ENCODE measurements around the gene TRIM10.
A peak's percentile ranks its signal among the peaks of the same experiment; 100 is the strongest.
"Not testable (repeated sequence)": the region's sequence is repeated elsewhere in the genome, so short reads cannot be mapped to it uniquely, and the experiment has no call there.

TRIM10 gene

DNA sequence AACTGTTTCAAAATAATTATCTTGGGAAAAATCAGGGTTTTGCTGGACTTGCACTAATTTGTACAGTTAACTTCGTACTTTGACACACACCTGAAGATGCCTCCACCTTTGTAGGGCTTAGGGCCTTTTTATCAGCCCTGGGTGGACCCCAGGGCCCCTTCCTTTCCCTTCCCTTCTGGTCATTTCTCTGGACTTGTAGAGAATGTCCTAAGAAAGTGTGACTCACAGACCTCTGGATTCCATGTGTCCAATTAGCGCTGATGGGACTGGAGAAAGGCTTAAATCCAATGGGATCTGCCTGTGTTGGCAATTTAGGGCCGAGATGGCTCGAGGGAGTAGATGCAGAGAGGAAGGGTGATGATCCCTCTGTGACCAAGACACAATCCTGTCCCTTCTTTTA lies 11.7 kb upstream of the TRIM10 start:
- H3K27me3 ChIP-seq (ENCODE audit: control insufficient read depth, insufficient read depth, low read length, poor library complexity, severe bottlenecking) = peaks cover 44% of the 10 kb centered on the region
- no peak overlapping the region for H3K4me3 ChIP-seq (ENCODE audit: insufficient read depth, low read depth, low read length)
- no peaks in the 10 kb centered on the region for H3K36me3 ChIP-seq (ENCODE audit: control insufficient read depth, insufficient read depth, low read length)
- H3K27ac ChIP-seq (ENCODE audit: insufficient read depth, low read depth, low read length, poor library complexity, severe bottlenecking) = no peak overlapping the region
- no peaks in the 10 kb centered on the region for H3K4me1 ChIP-seq (ENCODE audit: control insufficient read depth, insufficient read depth, low read length)
- H3K9me3 ChIP-seq (ENCODE audit: control insufficient read depth, low read length) = no peaks in the 10 kb centered on the region
- WGBS, 2 experiments = 94 to 96% methylated on average over 4 of the region's 4 CpGs

DNA sequence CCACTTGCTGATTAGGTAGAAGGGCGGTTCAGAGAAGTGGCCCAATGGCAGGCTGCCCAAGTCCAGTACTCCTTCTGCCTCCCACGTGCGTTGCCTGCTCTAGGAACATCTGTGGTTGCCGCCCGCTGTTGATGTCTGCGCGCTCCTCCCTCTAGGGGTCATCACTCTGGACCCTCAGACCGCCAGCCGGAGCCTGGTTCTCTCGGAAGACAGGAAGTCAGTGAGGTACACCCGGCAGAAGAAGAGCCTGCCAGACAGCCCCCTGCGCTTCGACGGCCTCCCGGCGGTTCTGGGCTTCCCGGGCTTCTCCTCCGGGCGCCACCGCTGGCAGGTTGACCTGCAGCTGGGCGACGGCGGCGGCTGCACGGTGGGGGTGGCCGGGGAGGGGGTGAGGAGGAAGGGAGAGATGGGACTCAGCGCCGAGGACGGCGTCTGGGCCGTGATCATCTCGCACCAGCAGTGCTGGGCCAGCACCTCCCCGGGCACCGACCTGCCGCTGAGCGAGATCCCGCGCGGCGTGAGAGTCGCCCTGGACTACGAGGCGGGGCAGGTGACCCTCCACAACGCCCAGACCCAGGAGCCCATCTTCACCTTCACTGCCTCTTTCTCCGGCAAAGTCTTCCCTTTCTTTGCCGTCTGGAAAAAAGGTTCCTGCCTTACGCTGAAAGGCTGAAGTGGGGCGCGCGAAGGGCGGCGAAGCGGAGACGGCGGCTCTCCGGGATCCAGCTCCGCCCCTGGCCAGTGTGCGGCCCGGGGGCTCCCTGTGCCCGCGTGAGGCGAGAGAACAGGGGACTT lies 10.9 kb upstream of the TRIM10 start:
- H3K9me3 ChIP-seq (ENCODE audit: control insufficient read depth, low read length) = no peaks in the 10 kb centered on the region
- no peaks in the 10 kb centered on the region for H3K36me3 ChIP-seq (ENCODE audit: control insufficient read depth, insufficient read depth, low read length)
- WGBS, 2 experiments = 24% methylated on average over 62 of the region's 62 CpGs
- peak overlapping the region; percentile 30 for H3K4me3 ChIP-seq (ENCODE audit: insufficient read depth, low read depth, low read length)
- H3K27ac ChIP-seq (ENCODE audit: insufficient read depth, low read depth, low read length, poor library complexity, severe bottlenecking) = no peak overlapping the region
- peaks cover 47% of the 10 kb centered on the region for H3K27me3 ChIP-seq (ENCODE audit: control insufficient read depth, insufficient read depth, low read length, poor library complexity, severe bottlenecking)
- H3K4me1 ChIP-seq (ENCODE audit: control insufficient read depth, insufficient read depth, low read length) = no peaks in the 10 kb centered on the region

GRCh38 chr6:30169658-30170614 lies 8.9 kb upstream of the TRIM10 start:
- H3K27me3 ChIP-seq (ENCODE audit: control insufficient read depth, insufficient read depth, low read length, poor library complexity, severe bottlenecking) = peaks cover 43% of the 10 kb centered on the region

GRCh38 chr6:30168741-30169140 lies 7.7 kb upstream of the TRIM10 start:
- 80 to 83% methylated on average over 1 of the region's 1 CpG for WGBS, 2 experiments
- Histone ChIP-seq H3K27ac (ENCODE audit: insufficient read depth, low read depth, low read length, poor library complexity, severe bottlenecking) (no peak overlapping the region), H3K4me1 (ENCODE audit: control insufficient read depth, insufficient read depth, low read length) (no peaks in the 10 kb centered on the region), H3K9me3 (ENCODE audit: control insufficient read depth, low read length) (no peaks in the 10 kb centered on the region), H3K4me3 (ENCODE audit: insufficient read depth, low read depth, low read length) (no peak overlapping the region), H3K27me3 (ENCODE audit: control insufficient read depth, insufficient read depth, low read length, poor library complexity, severe bottlenecking) (peaks cover 39% of the 10 kb centered on the region), H3K36me3 (ENCODE audit: control insufficient read depth, insufficient read depth, low read length) (no peaks in the 10 kb centered on the region)

More at GRCh38 chr6:30169658-30170614, 8.9 kb upstream of the TRIM10 start:
- H3K4me3 ChIP-seq (ENCODE audit: insufficient read depth, low read depth, low read length) = no peak overlapping the region
- H3K4me1 ChIP-seq (ENCODE audit: control insufficient read depth, insufficient read depth, low read length) = no peaks in the 10 kb centered on the region
- WGBS, 2 experiments = 32 to 42% methylated on average over 7 of the region's 7 CpGs
- no peaks in the 10 kb centered on the region for H3K9me3 ChIP-seq (ENCODE audit: control insufficient read depth, low read length)
- H3K27ac ChIP-seq (ENCODE audit: insufficient read depth, low read depth, low read length, poor library complexity, severe bottlenecking) = no peak overlapping the region
- no peaks in the 10 kb centered on the region for H3K36me3 ChIP-seq (ENCODE audit: control insufficient read depth, insufficient read depth, low read length)

- Histone ChIP-seq H3K9me3 (ENCODE audit: control insufficient read depth, low read length) (no peaks in the 10 kb centered on the region), H3K4me3 (ENCODE audit: insufficient read depth, low read depth, low read length) (no peak overlapping the region), H3K27ac (ENCODE audit: insufficient read depth, low read depth, low read length, poor library complexity, severe bottlenecking) (no peak overlapping the region), H3K4me1 (ENCODE audit: control insufficient read depth, insufficient read depth, low read length) (no peaks in the 10 kb centered on the region), H3K36me3 (ENCODE audit: control insufficient read depth, insufficient read depth, low read length) (no peaks in the 10 kb centered on the region), H3K27me3 (ENCODE audit: control insufficient read depth, insufficient read depth, low read length, poor library complexity, severe bottlenecking) (peaks cover 23% of the 10 kb centered on the region)
- 77 to 86% methylated on average over 6 of the region's 6 CpGs for WGBS, 2 experiments
These were observed 6.1 kb upstream of the TRIM10 start for GRCh38 chr6:30167101-30167500.

- 91 to 93% methylated on average over 1 of the region's 1 CpG for WGBS, 2 experiments
These were observed 4.2 kb upstream of the TRIM10 start for GRCh38 chr6:30165238-30165637.

DNA sequence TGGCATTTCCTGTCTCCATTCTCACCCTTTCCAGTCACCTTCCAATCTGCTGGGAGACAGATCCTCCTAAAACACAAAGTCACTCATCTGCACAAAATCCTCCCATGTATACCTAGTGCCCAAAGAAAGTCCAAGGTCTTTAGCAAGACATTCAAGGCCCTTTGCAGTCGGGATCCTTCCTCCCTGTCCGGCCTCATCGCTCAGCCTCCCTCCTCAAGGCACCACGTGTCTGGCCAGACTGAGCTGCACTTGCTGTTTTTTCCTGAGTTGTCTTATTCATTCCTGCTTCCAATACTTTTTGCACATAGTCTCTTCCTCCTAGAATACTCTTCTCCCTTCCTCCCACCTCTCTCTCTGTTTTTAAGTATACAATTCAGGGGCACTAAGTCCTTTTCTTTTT lies 3.7 kb upstream of the TRIM10 start:
- H3K9me3 ChIP-seq (ENCODE audit: control insufficient read depth, low read length) = no peaks in the 10 kb centered on the region
- 86 to 90% methylated on average over 4 of the region's 4 CpGs for WGBS, 2 experiments

More at GRCh38 chr6:30165238-30165637, 4.2 kb upstream of the TRIM10 start:
- H3K36me3 ChIP-seq (ENCODE audit: control insufficient read depth, insufficient read depth, low read length); H3K4me3 ChIP-seq (ENCODE audit: insufficient read depth, low read depth, low read length); H3K27ac ChIP-seq (ENCODE audit: insufficient read depth, low read depth, low read length, poor library complexity, severe bottlenecking); H3K4me1 ChIP-seq (ENCODE audit: control insufficient read depth, insufficient read depth, low read length); H3K9me3 ChIP-seq (ENCODE audit: control insufficient read depth, low read length); H3K27me3 ChIP-seq (ENCODE audit: control insufficient read depth, insufficient read depth, low read length, poor library complexity, severe bottlenecking): not testable (repeated sequence)

DNA sequence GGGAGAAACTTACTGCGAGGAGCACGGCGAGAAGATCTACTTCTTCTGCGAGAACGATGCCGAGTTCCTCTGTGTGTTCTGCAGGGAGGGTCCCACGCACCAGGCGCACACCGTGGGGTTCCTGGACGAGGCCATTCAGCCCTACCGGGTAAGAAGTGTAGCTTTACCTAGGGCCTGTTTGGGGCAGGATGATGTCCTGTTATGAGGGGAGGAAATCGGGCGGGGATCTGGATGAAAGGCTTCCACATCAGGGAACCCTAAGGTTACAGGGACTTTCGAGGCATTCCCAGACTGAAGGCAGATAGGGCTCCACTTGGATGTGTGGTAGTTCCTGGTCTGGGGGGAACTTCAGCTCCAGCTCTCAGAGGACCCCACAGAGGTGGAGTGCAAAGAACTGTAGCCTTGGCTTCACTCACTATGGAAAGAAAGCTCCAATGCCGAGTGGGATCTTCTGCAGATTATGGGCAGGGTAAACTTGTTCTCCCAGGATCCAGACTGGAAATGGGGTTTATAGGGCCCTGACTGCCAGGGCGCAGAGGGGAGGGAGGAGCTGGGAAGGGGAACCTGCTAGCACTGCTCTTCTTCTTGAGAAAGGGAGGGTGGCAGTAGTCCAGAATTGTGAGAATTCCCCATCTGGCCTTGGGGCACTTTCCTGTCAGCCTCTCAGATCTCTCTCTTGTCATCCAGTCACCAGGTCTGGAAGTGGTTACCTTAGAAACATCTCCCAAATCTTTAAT lies 3.1 kb upstream of the TRIM10 start:
- Histone ChIP-seq H3K9me3 (ENCODE audit: control insufficient read depth, low read length) (no peaks in the 10 kb centered on the region), H3K27me3 (ENCODE audit: control insufficient read depth, insufficient read depth, low read length, poor library complexity, severe bottlenecking) (peaks cover 3% of the 10 kb centered on the region), H3K4me3 (ENCODE audit: insufficient read depth, low read depth, low read length) (no peak overlapping the region), H3K36me3 (ENCODE audit: control insufficient read depth, insufficient read depth, low read length) (no peaks in the 10 kb centered on the region), H3K4me1 (ENCODE audit: control insufficient read depth, insufficient read depth, low read length) (no peaks in the 10 kb centered on the region), H3K27ac (ENCODE audit: insufficient read depth, low read depth, low read length, poor library complexity, severe bottlenecking) (no peak overlapping the region)
- WGBS, 2 experiments = 92 to 93% methylated on average over 16 of the region's 16 CpGs

More for the DNA sequence above, 3.7 kb upstream of the TRIM10 start:
- no peaks in the 10 kb centered on the region for H3K36me3 ChIP-seq (ENCODE audit: control insufficient read depth, insufficient read depth, low read length)
- no peak overlapping the region for H3K4me3 ChIP-seq (ENCODE audit: insufficient read depth, low read depth, low read length)
- no peaks in the 10 kb centered on the region for H3K4me1 ChIP-seq (ENCODE audit: control insufficient read depth, insufficient read depth, low read length)
- peaks cover 3% of the 10 kb centered on the region for H3K27me3 ChIP-seq (ENCODE audit: control insufficient read depth, insufficient read depth, low read length, poor library complexity, severe bottlenecking)
- H3K27ac ChIP-seq (ENCODE audit: insufficient read depth, low read depth, low read length, poor library complexity, severe bottlenecking) = no peak overlapping the region

GRCh38 chr6:30163090-30163917 lies 2.3 kb upstream of the TRIM10 start, which contains the start of gene TRIM15:
Gene TRIM15, plus strand, starts transcription at chr6:30163546. Its CDS starts 139 bp downstream, at chr6:30163685.
- Histone ChIP-seq H3K27me3 (ENCODE audit: control insufficient read depth, insufficient read depth, low read length, poor library complexity, severe bottlenecking) (peaks cover 3% of the 10 kb centered on the region), H3K27ac (ENCODE audit: insufficient read depth, low read depth, low read length, poor library complexity, severe bottlenecking) (no peak within 1 kb of the TSS), H3K4me1 (ENCODE audit: control insufficient read depth, insufficient read depth, low read length) (no peaks in the 10 kb centered on the region), H3K36me3 (ENCODE audit: control insufficient read depth, insufficient read depth, low read length) (no peaks in the 10 kb centered on the region), H3K9me3 (ENCODE audit: control insufficient read depth, low read length) (no peaks in the 10 kb centered on the region), H3K4me3 (ENCODE audit: insufficient read depth, low read depth, low read length) (no peak within 1 kb of the TSS)
- WGBS, 2 experiments = 89 to 90% methylated on average over 31 of the region's 31 CpGs

All from ectodermal cell (in vitro differentiated cells).